8988T (cell line): Measurements from ENCODE around the gene ARSB.

Experiments
- DNase-seq: peaks from one replicate; pipeline ENCODE4 v3.0.0; 2011

ARSB gene

GRCh38 chr5:78799266-78800017, 185.7 kb downstream of the ARSB start:
- no peak for DNase-seq

- no peak for DNase-seq
Measured at GRCh38 chr5:78798673-78799029, 186.5 kb downstream of the ARSB start.

- DNase-seq: no peak
Measured at GRCh38 chr5:78797936-78798672, 187.0 kb downstream of the ARSB start.

GRCh38 chr5:78795757-78796156, 189.4 kb downstream of the ARSB start:
- no peak for DNase-seq

GRCh38 chr5:78794693-78795215, 190.4 kb downstream of the ARSB start:
- no peak for DNase-seq

- DNase-seq: no peak
Measured at GRCh38 chr5:78793907-78794662, 191.0 kb downstream of the ARSB start.

- no peak for DNase-seq
Measured at GRCh38 chr5:78792345-78793055, 192.6 kb downstream of the ARSB start.

- DNase-seq: no peak
Measured at GRCh38 chr5:78791501-78792100, 193.5 kb downstream of the ARSB start.

GRCh38 chr5:78787783-78788182, 197.3 kb downstream of the ARSB start:
- no peak for DNase-seq

- no peak for DNase-seq
Measured at GRCh38 chr5:78785454-78785853, 199.7 kb downstream of the ARSB start.

GRCh38 chr5:78783434-78784130, 201.5 kb downstream of the ARSB start:
- no peak for DNase-seq

- no peak for DNase-seq
Measured at GRCh38 chr5:78782728-78783127, 202.4 kb downstream of the ARSB start.

GRCh38 chr5:78781611-78782286, 203.4 kb downstream of the ARSB start:
- no peak for DNase-seq

- DNase-seq: no peak
Measured at GRCh38 chr5:78779771-78780616, 205.1 kb downstream of the ARSB start.

- no peak for DNase-seq
Measured at GRCh38 chr5:78779262-78779661, 205.8 kb downstream of the ARSB start.

GRCh38 chr5:78778538-78778937, 206.6 kb downstream of the ARSB start:
- no peak for DNase-seq

GRCh38 chr5:78777901-78778300, 207.2 kb downstream of the ARSB start:
- no peak for DNase-seq

- DNase-seq: no peak
Measured at GRCh38 chr5:78776637-78777036, 208.5 kb downstream of the ARSB start.

GRCh38 chr5:78773655-78774054, 211.5 kb downstream of the ARSB start:
- DNase-seq: no peak
